NB4 (cell line): Measurements from ENCODE around the gene LDLRAD3.

ENCODE experiments used
- DNase-seq: peaks from one replicate; pipeline ENCODE4 v3.0.0; 2010; ENCODE audit warnings: low read depth
- H3K4me3 ChIP-seq: one replicate; pipeline ENCODE4 v1.5.1; 2011; ENCODE audit warnings: mild to moderate bottlenecking, low read depth, low read length, moderate library complexity
- MAX ChIP-seq: IDR thresholded peaks from 2 replicates; pipeline ENCODE4 v1.6.1; 2011; ENCODE audit warnings: low read depth, low read length
- MYC ChIP-seq: IDR thresholded peaks from 2 replicates; pipeline ENCODE4 v1.6.1; 2011; ENCODE audit warnings: low read depth, low read length
- POLR2A ChIP-seq: IDR thresholded peaks from 2 replicates; pipeline ENCODE4 v1.6.1; 2011; ENCODE audit warnings: mild to moderate bottlenecking; ENCODE audit not compliant: insufficient read length; ENCODE audit errors: extremely low read depth
- TF ChIP-seq, protein P1 (sequence below): IDR thresholded peaks from one replicate; pipeline ENCODE4 v1.5.1; 2012; ENCODE audit warnings: low read depth, low read length

The LDLRAD3 gene

DNA sequence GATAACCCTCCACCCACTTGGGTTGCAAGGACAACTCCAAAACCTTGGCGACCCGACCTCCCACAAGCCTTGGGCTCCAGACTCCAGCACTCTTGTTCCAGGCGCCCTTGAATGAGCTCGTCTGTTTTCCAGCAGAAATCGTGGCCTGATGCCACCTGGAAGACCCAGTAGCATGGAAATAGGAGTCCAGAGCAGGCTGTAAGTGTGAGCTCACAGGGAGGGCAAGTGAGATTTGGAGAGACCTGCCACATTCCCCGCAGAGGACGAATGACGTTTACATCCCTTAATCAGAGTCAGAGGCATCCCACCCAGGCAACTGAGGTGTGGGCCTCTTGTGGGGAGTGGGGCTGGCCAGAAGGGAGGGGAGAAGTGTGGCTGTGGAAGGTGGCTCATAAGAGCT lies 71.9 kb downstream of the LDLRAD3 start:
- TF ChIP-seq POLR2A (no peak), MAX (no peak), MYC (no peak)
- TF ChIP-seq, protein P1, sequence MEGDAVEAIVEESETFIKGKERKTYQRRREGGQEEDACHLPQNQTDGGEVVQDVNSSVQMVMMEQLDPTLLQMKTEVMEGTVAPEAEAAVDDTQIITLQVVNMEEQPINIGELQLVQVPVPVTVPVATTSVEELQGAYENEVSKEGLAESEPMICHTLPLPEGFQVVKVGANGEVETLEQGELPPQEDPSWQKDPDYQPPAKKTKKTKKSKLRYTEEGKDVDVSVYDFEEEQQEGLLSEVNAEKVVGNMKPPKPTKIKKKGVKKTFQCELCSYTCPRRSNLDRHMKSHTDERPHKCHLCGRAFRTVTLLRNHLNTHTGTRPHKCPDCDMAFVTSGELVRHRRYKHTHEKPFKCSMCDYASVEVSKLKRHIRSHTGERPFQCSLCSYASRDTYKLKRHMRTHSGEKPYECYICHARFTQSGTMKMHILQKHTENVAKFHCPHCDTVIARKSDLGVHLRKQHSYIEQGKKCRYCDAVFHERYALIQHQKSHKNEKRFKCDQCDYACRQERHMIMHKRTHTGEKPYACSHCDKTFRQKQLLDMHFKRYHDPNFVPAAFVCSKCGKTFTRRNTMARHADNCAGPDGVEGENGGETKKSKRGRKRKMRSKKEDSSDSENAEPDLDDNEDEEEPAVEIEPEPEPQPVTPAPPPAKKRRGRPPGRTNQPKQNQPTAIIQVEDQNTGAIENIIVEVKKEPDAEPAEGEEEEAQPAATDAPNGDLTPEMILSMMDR = no peak
- DNase-seq = no peak
- H3K4me3 ChIP-seq = no peak overlapping the region

DNA sequence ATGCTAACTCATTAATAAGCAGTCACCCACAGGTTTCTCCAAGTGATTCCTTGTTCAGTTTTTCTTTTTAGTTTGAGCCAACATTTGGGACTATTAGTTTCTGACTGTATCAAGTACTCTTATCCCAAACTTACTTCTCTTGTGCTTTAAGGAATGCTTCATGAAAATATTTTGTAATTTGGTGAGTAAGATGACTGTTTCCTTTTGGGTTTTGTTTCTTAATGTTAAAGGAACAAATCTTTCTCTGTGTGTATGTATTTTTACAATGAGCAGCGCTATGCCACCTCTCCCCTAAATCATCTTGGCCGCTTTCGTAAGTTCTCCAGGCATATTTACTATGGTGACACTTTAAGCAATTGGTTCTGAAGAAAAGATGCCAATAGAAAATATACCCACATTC lies 72.4 kb downstream of the LDLRAD3 start:
- H3K4me3 ChIP-seq = no peak overlapping the region
- DNase-seq = no peak

DNA sequence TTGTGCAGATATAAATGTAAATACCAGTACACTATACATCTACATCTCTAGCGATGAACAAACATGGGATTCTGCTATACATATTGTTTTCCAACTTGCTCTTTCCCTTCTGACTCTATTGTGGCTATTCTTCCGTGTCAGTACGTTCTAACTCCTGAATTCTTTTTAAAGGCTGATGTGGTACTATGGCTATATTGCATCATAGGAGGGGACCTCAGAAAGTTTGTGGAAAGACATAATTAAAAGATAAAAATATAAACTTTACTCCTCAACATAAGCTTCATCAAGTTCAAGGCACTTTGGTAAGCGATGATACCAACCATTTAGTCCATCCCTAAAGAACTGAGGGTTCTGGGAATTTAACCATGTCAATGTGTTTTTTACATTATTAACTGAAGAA lies 72.8 kb downstream of the LDLRAD3 start:
- no peak for DNase-seq
- H3K4me3 ChIP-seq = no peak overlapping the region
- TF ChIP-seq, protein P1 = no peak
- TF ChIP-seq MAX = no peak
- TF ChIP-seq MYC = no peak
- TF ChIP-seq POLR2A = no peak

More for the DNA sequence above, 72.4 kb downstream of the LDLRAD3 start:
- TF ChIP-seq POLR2A (no peak), MAX (no peak), MYC (no peak)
- TF ChIP-seq, protein P1 = no peak

GRCh38 chr11:36019005-36019596 lies 75.2 kb downstream of the LDLRAD3 start:
- no peak for TF ChIP-seq MYC
- no peak for TF ChIP-seq POLR2A
- no peak for TF ChIP-seq MAX
- TF ChIP-seq, protein P1 = no peak
- no peak for DNase-seq
- H3K4me3 ChIP-seq = no peak overlapping the region

DNA sequence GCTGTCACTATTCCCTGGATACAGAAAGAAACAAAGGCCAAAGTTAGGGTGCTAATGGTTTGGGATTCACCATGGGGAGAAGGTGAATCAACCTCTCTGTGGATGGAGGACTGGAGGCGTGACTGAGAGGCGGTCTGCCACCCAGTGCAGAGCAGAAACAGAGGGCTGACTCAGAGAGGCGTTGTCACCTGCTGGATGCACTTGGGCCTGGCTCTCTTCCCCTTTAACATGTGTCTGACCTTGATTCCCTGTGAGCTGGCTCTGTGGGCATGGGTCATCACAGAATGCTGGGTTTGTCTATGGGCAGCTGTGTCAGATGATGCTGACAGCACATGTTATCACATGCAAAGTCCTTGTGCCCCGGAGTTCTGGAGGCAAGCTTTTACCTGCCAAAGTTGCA lies 75.9 kb downstream of the LDLRAD3 start:
- no peak overlapping the region for H3K4me3 ChIP-seq
- TF ChIP-seq MYC = no peak
- no peak for TF ChIP-seq POLR2A
- TF ChIP-seq MAX = no peak
- TF ChIP-seq, protein P1 = no peak
- DNase-seq = no peak

DNA sequence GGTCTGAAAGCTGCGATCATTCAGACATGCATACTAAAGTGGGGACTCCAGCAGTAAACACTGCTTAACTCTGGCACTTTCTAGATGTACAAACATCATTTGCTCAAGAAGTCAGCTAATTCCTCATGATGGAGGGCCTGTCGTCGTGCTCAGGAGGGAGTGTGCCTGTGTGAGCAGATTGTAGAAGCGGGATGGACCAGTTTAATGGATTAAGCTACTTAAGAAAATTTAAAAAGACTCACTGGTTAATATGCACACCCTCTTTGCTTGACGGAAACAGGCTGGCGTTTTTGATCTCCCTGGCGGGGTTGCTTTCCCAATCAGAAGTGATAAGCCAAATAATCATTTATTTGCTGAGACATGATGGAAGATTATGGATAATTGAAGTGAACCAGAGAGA lies 79.0 kb downstream of the LDLRAD3 start:
- no peak for TF ChIP-seq POLR2A
- TF ChIP-seq, protein P1 = no peak
- no peak for TF ChIP-seq MAX
- no peak for TF ChIP-seq MYC
- no peak overlapping the region for H3K4me3 ChIP-seq
- no peak for DNase-seq
